ENCODE data around the gene NDUFS6.

DNA sequence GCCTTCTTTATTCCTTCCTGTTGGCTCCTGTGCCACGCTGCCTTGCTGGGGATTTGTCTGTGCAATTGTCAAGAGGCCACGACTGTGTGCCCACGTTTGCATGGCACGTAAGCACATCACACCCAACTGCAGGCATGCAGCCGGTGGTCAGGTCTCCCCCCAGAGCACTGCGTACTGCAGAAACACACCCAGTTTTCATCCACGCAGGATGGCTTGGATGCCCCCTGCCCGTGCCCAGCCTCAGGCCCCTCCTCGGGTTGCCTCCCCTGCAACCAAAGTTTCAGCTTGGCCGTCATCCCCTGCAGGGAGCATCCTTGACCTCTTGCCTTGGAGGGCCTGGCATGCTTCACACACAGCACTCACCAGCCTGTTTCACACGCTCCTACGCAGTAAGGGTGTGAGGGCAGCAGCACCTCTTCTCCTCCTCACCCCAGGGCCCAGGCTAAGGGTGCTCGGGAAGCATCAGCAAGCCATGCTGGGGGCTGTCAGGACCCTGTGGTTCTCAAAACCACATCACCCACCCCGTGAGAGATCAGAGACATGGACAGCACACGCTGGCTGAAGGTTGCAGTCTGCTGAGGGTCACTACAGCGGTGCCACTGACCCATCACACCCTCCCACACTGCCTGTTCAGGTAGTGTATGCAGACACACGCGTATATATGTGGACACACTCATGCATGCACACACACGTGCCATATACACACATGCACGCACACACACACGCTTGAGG is 4.7 kb upstream of the NDUFS6 start:
- no peak for TF ChIP-seq CEBPB (IDR thresholded peaks at IDR 0.05)
- TF ChIP-seq NFIC (IDR thresholded peaks at IDR 0.05): no peak
- TF ChIP-seq TAF1 (IDR thresholded peaks at IDR 0.05; ENCODE audit: low read depth): no peak
- TF ChIP-seq TCF12 (IDR thresholded peaks at IDR 0.05; ENCODE audit: low read depth): no peak
- TF ChIP-seq MAX (IDR thresholded peaks at IDR 0.05): no peak

Measured in Ishikawa (cell line).